Body of pancreas (tissue), 4 donors: ENCODE results near the gene MAGI1.

Source experiments
- CTCF ChIP-seq, 7 experiments: fragments of 450-650 bp in 4 of 7; fragments of 200-600 bp in 3 of 7; sonication (generic) in 3 of 7; IDR thresholded peaks; one replicate each; pipeline ENCODE4 v1.5.1; 2016 to 2019; ENCODE audit warnings: antibody characterized with exemption in 7 of 7
- POLR2A ChIP-seq, 3 donors: fragments of 450-650 bp; IDR thresholded peaks; one replicate each; pipeline ENCODE4 v1.6.1; 2016; ENCODE audit warnings: antibody characterized with exemption in 3 of 3, mild to moderate bottlenecking in 2 of 3

GRCh38 chr3:65638301-65638700, 400.4 kb downstream of the MAGI1 start:
- TF ChIP-seq POLR2A (IDR thresholded peaks at IDR 0.05) (no peak), CTCF (IDR thresholded peaks at IDR 0.05) (no peak)
